Stimulated activated CD4-positive, alpha-beta T cell treated with anti-CD3 and anti-CD28 coated beads, TNF-alpha, amount 100 ng/mL, for 4 hours (primary cell): ENCODE results near the gene FRAS1.
"Not testable (repeated sequence)": the region's sequence is repeated elsewhere in the genome, so short reads cannot be mapped to it uniquely, and the experiment has no call there.

Experiments
- DNase-seq, 3 experiments: peaks; one replicate each; pipeline ENCODE4 v3.0.0-alpha.2; 2020; ENCODE audit warnings: low read depth in 3 of 3

The FRAS1 gene

DNA sequence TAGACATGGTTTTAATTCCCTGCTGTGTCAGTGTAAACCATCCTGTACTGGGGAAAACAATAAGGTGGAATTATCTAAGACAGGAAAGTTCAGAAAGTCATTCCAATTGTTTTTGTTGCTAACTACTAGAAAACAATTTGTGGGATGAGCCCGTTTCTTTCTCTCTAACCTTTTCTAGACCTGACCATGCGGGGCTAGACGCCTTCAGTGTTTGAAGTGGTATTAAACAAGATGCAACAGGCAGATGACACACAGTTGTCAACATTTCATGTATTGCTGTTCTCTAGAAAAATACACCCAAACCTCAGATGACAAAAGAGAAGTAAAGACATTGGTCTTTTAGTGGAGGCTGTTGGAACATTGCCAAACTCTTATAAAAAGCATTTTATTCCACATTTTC is 105.7 kb downstream of the FRAS1 start:
- DNase-seq = no peak

DNA sequence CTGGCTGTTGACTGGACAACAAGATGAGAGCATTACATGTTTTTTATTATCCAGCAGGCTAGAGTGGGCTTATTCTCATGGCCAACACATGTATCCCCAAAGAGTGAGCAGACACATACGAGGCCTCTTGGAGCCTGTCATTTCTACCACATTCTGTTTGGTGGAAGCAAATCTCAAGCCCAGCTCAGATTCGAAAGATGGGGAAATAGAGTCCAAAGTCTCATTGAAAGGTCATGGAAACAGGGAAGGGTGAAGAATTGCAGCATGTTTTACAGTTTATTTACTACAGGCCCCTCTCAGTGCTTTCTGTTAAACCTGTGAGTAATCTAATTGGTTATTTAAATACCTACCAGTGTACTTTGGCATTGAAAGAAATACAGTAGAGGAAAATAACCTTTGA is 108.6 kb downstream of the FRAS1 start:
- no peak for DNase-seq

DNA sequence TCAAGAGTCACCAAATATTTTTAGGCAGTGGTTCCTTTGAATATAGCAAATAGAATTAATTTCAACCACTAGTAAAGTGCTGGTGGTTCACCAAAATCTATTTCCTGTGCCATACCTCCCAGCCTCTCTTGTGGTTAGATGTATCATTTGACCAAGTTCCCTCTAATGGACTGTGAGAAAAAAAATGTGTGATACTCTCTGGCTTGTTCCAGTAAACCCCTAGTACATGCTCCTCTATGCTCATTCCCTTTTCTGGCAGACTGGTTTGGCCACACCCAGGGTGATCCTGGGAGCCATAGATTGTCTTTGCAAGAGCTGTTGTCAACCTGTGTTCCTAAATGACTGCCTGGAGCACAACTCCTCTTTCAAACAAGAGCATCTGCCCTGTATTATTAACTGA is 109.5 kb downstream of the FRAS1 start:
- no peak for DNase-seq

DNA sequence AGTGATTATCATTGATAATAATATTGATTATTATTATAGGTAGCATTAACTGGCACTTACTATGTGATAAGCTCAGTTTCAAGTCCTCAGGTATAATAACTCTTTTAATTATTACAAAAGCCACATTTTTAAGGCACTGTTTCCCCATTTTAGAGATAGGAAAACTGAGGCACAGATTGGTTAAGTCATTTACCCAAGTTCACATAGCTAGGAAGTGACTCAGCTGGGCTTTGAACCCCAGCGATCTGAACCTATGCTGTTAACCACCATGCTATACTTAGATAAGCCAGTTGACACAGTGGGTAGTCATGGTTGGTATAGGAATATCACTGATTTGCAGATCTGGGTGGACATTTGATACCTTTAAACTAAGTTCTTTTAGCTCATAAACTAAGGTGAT is 110.4 kb downstream of the FRAS1 start:
- DNase-seq = no peak

DNA sequence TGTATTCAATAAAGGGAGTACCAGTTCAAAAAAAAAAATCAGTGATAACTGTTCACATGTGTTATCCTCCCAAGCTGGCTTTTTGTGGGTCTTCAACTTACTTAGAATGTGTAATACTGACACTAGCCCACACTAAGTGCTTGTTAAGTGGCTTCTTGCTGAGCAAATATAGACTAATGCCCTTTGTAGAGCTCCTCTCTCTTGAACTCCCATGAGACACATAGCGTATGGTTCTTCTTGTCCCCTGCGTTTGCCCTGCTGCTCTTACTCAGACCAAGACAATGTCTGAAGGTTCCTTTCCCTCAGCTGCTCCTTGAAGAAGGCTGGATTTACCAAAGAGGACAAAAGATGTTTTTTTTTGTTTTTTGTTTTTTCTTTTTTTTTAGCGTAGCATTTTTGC is 110.9 kb downstream of the FRAS1 start:
- no peak for DNase-seq

DNA sequence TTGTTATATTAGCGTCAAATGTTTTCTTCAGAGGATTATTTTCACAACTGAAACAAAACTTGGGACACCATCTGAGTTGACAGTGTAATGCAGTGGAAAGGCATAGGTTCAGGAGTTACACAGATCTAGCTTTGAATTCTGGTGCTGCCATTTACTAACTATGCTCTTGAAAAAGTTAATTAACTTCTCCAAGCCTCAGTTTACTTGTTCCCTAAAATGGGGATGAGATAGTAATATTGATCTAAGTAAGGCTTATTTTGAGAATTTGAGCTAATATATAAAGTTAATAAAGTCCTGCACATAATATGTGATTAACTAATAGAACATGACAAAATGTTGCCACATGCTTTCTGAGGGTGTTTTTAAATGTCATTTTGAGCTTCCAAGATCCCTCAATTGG is 112.6 kb downstream of the FRAS1 start:
- DNase-seq = no peak

DNA sequence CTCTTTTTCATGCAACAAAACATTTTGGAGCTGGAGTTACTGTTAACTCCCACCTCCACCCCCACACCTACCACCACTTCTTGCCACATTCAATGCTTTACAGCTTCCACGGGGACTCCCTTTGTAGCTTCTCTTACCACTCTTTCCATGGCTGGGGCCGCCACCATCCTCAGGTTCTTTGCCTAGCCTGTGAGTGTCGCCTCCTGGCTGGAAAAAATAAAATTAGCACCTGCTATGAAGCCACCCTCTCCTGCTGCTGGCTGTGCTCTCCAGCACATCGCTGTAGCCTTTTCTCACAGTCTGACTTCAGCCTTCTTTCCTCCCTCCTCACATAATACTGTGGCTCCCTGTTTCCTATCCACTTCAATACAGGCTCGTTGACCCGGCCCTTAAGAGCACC is 114.4 kb downstream of the FRAS1 start:
- DNase-seq = no peak

DNA sequence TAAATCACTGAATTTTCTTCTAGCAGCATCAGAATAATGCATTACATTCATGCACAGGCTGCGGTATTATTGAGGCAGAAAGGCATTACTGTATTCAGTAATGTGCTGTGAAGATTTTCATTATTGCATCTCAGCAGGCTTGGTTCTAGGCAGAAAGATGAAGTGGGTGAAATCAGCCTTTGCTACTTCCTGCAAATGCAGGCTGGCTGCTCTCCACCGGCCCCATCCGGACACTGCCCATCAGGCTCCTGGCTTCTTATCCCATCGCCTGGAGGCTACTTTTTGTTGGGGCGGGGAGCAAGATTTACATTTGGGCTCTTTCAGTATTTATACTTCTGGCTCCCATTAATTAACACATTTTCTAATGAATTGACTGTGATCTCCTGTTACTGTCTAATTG is 117.8 kb downstream of the FRAS1 start:
- no peak for DNase-seq

DNA sequence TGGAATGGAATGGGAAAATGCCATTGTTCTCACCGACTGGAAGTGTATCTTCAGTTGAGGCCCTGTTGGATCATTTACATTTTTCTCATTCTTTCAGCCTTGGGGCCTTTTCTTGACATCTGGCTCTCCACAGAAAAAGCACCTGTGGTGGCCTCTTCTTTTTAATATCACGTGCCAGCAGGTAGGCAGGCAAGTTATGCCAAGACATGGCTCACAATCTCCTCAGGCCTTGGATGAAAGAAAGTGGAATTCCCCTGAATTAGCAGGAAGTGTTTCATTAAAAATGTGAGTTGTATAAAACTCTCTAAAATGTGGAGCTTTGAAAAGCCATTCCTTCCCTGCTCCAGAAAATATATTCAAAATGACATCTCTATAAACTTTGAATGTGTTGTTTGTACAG is 122.1 kb downstream of the FRAS1 start:
- no peak for DNase-seq

DNA sequence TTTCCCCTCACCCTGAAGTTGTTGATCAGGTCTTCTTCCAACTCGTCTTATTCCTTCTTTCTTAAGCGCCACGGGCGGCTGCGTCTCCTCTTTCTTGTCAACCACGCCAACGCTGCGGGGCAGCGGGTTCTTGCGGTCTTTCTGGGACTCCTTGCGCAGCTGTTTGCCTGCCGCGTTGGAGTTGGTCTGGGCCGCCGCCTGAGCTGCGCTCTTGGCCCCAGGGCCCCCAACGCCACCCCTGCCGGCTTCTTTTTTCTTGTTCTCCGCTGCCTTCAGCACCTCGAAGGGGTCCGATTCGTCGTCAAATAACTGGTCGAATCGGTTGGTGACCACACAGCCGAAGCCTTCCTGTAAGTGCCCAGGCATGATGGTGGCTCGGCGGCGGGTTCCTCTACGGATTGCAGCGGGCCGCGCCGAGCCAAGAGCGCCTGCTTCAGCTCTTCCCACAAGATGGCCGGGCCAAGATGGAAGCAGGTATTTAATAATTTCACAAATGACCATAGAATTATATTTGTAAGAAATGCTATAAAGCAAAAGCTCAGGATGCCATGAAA is 124.6 kb downstream of the FRAS1 start:
- not testable (repeated sequence) for DNase-seq

DNA sequence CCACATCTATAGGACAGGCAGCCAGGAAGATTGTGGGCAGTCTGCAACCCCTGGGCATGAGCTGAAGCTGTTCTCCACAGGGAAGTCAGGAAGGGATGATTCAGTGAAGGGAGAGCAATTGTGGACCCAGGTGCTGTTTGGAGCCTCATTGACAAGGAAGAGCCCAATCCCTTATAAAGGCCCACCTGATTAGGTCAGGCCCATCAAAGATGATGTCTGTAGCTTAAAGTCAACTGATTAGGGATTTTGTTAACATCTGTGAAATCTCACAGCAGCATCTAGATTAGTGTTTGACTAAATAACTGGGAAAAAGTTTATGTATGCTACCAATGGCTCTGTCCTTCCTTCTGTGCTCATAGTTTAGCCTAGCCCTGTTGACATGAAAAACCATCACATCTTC is 127.5 kb downstream of the FRAS1 start:
- no peak for DNase-seq

DNA sequence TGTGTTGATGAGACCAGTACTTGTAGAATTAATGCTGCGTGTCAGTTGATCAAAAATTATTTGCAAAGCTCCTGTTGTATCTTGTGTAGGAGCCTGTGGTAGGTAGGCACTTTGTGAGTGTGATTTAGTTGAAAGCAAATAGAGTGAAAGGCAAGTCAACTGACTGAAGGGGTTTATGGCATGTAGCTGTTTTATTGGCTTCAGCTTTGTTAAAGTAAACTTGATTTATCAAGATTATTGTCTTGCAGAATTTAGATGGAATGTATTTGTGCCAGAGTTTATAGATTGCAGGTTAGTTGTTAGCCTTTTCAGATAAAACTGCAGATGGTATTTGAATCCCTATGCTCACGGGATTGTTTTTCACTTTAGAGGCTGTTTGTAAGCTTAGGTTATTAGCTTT is 128.0 kb downstream of the FRAS1 start:
- DNase-seq = no peak

DNA sequence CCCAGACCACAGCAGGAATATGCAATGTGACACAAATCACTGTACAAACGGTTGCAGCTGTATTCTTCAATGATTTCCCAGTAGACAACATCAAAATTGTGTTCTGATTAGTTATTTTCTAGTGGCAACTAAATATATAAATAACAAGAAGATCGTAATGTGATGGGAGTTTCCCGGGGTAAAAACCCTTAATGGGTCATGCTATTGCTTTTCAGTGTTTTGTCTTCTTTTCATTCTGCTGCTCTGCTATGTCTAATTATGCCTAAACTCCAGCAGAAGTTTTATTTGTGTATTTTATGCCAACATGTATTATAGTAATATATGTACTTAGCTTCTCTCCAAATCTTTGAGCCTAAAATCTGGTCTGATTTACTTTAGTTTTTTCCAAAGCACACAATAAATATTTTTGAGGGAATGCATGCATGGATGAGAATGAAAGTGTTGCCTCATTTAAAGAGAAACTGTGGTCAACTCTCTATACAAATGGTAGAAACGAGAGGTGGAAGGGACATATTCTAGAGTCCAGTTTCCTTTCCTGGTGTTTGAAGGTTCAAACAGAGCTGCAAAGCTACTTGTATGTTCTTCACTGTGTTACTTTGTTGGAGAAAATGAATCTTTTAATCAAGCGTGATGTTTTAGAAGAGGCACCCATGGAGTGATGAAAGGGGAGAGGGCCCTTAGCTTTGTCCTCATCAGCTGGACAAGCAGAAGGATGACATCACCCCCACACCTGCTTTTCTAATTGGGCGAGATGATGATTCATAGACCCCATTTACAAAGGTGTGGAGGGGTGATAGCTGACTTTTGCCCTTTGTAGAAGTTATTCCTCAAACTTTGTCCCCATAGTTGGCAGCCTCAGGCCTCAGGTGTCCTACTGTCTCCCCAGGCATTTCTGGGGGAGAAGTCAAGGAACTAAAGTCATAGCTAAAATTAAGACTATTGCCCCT is 129.7 kb downstream of the FRAS1 start:
- DNase-seq = no peak

DNA sequence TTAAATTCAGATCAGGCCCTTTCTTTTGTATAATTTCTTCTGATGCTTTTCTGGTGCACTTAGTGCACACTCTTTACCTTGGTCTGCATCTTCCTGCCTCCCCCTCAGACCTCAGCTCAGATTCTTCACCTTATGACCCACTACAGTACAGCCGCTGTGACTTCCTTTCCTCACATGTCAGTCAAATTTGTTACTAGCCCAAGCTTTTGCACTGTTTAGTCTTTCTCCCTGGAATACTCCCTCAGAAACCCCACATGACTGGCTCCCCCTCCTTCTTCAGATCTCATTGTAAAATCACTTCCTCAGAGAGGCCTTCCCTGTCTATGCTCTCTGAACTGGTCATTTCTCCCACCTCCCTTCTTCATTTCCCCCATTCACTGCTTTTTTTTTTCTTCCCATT is 132.9 kb downstream of the FRAS1 start:
- no peak for DNase-seq

DNA sequence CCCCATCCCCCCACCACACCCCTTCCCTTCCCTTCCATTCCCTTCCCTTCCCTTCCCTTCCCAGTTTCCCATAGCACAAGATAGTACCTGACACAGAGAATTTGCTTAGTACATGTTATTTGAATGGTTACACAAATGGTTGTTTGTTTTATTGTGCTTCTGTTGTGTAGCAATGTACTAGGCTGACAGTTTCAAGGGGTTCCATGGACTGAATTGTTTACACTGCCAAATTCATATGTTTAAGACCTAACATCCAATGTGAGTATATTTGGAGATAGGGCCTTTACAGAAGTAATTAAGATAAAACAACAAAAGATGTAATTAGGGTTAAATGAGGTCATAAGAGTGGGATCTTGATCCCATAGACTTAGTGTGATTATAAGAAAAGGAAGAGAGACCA is 133.5 kb downstream of the FRAS1 start:
- DNase-seq = no peak

DNA sequence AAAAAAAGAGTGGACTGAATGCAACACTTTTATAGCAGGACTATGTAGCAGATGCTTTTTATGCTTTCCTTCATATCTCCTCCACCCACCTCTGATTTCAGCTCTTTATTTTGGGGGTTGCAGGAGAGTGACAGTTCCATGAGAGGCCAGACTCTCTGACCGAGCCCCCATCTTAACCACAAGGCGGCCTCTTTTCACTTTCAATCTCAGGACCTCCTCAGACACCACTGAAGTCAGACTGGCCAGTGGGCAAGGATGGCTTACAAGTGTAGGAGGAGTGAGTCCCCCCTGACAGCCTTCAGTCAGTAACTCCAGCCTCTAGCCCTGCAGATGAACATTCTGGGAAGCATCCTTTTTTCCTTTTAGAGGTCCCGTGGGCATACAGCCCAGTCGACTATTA is 140.8 kb downstream of the FRAS1 start:
- DNase-seq = no peak

DNA sequence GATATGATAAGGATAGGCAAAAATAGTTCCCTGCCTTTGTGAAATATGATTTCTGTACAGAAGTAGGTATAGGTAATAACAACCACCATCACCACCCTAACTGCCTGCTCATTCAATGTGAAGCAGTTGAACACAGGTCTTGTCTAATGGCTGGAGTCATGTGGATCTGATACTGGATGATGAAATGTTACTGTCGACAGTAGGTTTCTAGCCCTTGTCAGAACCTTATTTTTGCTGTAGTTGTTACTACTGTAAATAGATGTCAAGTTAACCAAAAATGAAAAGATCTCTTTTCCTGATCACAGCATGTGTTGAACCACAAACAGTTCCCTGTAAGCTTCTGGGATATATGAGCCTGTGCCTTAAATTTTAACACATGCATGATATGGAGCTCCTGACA is 142.9 kb downstream of the FRAS1 start:
- DNase-seq = no peak

DNA sequence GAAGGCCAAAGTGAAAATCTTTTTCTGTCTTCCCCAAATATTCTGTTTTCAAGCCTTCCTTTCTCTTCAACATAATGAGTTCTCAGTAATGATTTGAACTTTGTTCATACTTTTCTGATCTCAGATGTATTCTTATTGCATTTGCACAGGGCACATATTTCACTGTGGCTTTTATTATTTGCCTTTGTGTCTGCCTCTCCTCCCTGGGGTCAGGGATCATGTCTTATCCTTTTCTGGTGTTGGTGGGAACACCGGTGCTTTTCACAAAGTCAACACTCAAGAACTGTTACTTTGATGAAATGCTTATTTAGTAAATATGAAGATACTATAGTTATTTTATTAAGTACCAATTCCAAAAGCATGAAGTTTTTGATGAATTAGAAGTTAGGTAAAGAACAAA is 143.8 kb downstream of the FRAS1 start:
- no peak for DNase-seq

DNA sequence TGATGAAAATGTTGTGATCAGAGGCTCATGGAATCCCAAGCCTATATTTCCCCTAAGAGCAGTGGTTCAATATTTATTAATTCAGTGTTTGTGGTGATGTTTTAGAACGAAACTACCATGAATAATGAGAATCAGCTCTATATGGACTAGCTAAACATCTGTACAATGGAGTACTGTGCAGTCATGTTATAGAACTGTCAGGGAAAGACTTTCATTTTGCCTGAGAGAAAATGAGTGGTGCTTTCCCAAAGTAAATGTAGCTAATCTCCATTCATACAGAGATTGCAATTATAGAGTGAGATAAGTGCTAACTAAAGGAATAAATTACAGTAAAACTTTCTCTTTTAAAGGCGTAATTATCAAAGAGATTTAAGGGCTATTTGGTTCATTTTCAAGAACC is 147.1 kb downstream of the FRAS1 start:
- no peak for DNase-seq

DNA sequence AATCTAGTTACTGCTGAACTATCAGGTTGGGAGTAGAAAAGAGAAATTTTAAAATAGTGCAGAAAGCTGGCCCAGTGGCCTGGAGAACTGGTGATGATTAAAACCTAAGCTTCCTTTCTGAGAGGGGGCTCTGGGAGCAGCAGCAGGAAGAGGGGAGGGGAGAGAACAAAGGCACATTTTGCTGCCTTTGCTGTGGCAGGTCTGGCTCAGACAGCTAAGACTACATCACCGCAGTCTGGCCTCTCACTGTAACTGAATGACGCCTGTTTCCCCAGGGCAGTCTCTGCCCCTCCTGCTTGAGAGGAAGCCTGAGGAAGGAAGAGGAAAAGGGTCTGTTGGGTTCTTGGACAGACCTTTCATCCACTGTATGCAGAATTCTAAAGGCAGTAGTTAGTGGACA is 148.5 kb downstream of the FRAS1 start:
- no peak for DNase-seq

DNA sequence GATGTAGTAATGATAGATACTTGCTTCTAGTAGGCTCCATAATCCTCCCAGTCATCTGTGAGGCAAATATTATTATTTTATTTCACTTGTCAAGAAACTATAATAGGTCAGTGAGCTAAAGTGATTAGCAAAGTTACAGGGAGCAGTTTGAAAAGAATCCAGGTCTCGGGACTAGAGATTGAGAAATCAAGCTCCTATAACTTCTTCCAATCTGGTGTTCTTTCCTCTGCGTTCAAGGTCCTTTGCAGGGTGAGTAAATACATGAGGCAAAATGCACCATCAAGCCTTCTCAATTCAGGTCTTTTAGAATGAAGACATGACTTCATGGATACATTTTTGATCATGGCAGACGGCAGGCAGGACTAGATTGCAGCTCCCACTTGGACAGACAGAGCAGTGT is 150.4 kb downstream of the FRAS1 start:
- DNase-seq = no peak

DNA sequence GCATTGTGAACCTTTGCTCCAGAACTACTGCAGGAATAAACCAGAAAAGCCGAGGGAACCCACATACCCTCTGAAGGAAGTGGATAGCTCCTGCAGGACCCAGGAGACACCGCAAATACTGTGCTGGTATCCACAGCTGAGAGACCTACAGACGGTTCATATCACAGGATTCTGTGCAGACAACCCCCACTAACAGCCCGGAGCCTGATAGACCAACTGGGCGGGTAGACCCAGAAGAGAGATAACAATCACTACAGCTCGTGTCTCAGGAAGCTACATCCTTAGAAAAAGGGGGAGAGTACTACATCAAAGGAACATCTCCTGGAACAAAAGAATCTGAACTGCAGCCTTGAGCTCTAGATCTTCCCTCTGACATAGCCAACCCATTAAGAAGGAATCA is 150.8 kb downstream of the FRAS1 start:
- no peak for DNase-seq

DNA sequence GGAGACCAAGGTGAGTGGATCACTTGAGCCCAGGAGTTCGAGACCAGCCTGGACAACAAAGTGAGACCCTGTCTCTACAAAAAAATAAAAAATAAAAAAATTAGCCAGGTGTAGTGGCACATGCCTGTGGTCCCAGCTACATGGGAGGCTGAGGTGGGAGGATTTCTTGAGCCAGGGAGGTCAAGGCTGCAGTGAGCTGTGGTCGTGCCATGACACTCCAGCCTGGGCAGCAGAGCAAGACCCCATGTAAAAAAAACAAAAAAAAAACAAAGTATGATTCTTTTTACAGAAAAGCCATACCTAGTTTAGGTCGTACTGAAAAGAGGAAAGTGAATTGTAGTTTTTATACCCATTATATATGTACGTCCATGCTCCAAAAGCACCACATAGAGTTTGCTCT is 151.8 kb downstream of the FRAS1 start:
- DNase-seq = not testable (repeated sequence)
